ENCODE measurements around the gene CNTN2.

CNTN2 gene, protein sequence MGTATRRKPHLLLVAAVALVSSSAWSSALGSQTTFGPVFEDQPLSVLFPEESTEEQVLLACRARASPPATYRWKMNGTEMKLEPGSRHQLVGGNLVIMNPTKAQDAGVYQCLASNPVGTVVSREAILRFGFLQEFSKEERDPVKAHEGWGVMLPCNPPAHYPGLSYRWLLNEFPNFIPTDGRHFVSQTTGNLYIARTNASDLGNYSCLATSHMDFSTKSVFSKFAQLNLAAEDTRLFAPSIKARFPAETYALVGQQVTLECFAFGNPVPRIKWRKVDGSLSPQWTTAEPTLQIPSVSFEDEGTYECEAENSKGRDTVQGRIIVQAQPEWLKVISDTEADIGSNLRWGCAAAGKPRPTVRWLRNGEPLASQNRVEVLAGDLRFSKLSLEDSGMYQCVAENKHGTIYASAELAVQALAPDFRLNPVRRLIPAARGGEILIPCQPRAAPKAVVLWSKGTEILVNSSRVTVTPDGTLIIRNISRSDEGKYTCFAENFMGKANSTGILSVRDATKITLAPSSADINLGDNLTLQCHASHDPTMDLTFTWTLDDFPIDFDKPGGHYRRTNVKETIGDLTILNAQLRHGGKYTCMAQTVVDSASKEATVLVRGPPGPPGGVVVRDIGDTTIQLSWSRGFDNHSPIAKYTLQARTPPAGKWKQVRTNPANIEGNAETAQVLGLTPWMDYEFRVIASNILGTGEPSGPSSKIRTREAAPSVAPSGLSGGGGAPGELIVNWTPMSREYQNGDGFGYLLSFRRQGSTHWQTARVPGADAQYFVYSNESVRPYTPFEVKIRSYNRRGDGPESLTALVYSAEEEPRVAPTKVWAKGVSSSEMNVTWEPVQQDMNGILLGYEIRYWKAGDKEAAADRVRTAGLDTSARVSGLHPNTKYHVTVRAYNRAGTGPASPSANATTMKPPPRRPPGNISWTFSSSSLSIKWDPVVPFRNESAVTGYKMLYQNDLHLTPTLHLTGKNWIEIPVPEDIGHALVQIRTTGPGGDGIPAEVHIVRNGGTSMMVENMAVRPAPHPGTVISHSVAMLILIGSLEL

DNA sequence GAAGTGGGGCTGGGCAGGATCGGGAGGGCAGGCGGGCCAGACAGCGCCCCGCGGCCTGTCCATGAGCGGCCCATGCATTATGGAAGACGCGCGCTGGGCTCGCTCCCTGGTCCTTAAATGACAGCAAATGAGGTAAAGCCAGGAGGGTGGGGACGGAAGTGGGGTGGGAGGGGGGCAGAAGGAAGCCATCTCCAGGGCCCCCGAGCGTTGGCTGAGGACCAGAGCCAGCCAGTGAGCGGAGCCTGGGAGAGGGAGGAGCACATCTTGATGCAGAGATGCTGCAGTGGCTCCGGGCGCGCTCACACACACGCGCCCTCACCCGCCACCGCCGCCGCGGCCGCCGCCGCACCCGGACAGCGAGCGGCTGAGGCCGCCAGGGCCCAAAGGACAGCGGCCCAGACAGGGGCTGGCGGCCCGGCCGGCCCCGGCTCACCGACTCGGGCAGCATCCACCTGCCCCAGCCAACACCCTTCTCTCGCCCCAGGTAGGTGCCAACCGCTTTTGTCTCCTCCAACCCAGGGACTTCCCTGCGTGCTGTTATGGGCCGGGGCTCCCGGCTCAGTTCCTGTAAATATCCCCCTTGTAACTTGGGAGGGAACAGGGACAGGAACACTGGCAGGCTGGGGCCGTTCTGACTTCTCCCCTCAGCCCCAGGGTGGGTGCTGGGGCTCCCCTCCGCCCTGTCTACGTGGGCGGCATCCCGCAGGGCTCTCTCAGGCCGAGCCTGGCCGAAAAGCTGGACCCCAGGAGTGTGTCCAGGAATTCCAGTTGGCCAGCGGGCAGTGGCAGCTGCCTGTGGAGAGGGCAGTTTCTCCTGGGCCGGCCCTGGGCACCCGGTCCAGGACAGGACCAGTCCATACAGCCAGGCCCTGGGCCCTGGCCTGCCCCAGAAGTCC, at the start of gene CNTN2:
CNTN2 (plus strand) TSS at position 302 of the 896 bp plus-strand sequence. CDS start 9,974 bp downstream, outside the sequence.
- no peak for DNase-seq
- in situ Hi-C loops (cut with HindIII; ENCODE audit: low pct_ligation_motif_present, low pct_unique_long_range_greater_than_20kb, low sequenced_read_pairs), result no loop called here

DNA sequence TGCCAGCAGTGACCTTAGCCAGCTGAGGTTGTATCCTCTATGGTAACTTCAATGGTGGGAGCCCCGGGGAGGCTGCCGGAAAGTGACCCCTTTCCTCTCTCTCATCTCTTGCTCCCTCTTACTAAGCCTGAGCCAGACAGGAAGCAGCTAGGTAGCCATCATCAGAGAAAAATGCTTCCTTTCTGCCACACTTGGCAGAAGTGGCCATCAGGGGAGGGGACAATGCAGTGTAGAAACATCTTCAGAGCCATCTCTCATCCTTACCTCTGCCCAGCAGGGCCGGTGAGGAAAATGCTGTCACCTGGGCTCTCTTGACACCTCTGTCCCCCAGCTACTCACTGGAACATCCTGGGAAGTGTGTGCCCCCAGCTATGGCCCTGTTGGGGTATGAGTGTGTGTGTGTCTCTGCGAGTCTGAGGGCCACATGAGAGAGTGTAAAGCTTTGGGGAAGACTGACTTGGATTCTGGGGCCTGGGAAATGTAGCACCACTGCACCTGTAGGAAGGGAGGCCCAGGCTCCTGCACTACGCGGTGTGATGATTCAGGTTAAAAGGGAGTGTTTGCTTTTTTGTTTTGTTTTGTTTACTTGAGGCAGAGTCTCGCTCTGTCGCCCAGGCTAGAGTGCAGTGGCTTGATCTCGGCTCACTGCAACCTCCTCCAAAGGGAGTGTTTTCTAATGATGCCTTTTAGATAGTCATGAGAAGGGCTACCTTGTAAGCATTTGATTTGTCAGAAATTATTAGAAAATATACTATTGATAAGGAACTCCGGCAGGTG, 48.7 kb upstream of the CNTN2 start:
- in situ Hi-C loops (cut with HindIII; ENCODE audit: low pct_ligation_motif_present, low pct_unique_long_range_greater_than_20kb, low sequenced_read_pairs), result no loop called here
- no peak for DNase-seq

DNA sequence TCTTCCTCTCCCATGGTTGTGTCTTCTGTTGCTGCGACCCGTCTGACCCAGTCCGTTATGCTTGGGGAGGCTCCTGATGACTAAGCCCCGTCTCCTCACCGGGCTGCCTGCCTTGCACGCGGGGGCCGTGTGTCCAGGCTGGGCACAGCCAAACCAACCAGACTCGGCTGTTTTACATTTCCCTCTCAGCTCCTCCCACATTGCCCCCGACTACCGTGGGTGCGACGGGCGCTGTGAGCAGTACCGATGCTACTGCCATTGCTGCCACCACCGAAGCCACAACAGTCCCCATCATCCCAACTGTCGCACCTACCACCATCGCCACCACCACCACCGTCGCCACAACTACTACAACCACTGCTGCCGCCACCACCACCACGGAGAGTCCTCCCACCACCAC, 46.0 kb upstream of the CNTN2 start:
- DNase-seq, result no peak
- in situ Hi-C loops (cut with HindIII; ENCODE audit: low pct_ligation_motif_present, low pct_unique_long_range_greater_than_20kb, low sequenced_read_pairs), result no loop called here

DNA sequence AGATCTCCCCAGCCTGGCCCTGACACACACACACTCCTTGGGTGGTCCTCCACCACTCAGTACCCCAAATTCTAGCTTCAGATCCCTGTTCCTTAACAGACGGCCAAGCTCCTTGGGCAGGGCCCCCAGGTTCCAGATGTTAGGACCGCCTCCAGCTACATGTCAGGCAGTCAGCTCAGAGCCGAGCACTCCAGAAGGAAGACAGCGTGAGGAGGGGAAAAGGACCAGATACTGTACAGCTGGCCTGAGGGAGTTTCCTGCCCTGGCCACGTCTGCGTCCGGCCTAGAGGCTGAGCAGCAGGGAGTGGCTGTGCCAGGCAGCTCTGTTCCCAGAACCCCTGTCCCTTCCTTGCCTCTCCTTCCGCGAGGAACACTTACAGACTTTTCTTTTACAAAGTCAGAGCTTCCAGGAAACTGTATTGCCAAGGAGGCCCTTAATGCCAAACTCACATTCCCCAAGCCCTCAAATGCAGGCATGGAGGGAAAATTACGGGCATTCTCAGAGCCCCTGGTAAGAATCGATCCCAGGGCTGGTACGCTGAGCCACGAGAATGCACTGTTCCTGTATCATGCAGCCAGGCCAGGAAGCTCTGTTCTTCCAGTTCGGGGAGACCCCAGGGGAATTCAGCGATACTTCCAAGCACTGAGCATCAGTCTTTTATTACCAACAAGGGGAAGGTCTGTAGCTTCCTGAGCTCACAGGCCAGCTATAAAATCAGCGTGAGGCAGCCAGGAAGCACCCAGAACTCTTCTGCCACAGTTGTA, 45.2 kb upstream of the CNTN2 start:
- DNase-seq, result no peak
- in situ Hi-C loops (cut with HindIII; ENCODE audit: low pct_ligation_motif_present, low pct_unique_long_range_greater_than_20kb, low sequenced_read_pairs), result no loop called here

DNA sequence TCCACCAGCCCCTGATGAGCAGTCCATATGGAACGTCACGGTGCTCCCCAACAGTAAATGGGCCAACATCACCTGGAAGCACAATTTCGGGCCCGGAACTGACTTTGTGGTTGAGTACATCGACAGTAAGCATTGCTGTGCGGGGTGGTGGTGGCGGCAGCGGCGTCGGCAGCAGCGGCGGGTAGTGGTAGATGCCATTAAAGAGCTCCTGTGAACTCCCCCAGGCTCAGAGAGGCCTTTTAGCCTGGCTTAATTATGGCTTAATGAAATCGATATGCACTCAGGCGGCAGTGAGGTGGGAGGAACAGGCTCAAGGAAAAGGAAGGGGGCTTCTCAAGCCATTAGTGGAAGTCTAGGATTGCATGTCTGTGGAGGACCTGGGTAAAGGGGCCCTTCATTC, 41.9 kb upstream of the CNTN2 start:
- in situ Hi-C loops (cut with HindIII; ENCODE audit: low pct_ligation_motif_present, low pct_unique_long_range_greater_than_20kb, low sequenced_read_pairs), result no loop called here
- DNase-seq, result no peak

DNA sequence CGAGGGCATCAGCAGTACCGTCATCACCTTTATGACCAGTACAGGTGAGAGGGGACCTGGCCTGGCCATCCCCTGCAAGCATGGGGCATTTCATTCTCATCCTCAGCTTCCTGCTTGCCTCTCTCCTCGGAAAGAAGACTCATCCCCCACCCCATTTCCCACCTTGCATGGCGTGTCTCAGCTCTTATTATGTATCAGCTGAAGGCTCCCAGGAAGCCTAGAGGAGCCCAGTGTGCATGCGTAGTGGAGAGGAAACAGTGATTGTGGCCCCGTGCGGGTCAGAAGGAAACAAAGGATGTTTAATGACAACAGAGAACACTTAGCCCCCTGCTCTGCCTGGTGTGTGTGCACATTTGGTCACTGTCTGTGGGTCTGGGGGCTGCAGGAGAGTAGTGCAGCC, 40.3 kb upstream of the CNTN2 start:
- DNase-seq, result no peak
- in situ Hi-C loops (cut with HindIII; ENCODE audit: low pct_ligation_motif_present, low pct_unique_long_range_greater_than_20kb, low sequenced_read_pairs), result no loop called here

DNA sequence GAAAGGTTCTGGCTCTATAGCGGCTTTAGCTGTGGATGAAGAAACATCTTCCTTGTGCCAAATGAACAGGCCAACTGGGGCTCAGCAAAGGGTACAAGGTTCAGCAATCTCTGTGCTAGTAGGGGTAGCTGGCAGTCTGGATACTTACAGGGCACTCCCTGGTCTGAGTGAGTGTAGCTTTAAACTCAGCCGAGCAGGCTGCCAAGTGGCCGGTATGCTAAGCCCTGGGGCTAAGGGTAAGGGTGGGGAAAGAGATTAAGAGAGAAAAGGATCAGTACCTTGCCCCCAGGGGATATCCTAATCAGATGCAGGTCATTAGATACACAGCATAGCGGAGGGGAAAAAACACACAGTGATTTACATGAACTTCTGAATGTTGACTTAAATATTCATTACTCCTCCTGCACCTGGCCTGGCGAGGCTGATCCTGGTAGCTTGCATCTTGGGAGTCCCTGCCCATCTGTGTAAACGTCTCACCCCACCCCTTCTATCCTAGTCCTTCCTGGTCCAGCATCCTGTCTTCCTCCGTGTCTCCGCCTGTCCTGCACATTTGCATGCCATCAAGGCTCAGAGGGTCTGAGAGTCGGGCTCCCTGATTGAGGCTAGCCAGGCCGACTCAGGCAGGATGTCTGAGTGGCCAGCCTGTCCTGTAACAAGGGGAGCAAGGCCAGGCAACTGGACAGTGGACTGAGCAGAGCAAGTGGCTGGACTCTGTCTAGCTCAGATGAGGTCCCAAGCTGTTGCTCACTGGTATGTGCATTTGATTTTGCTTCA, 39.5 kb upstream of the CNTN2 start:
- DNase-seq, result no peak
- in situ Hi-C loops (cut with HindIII; ENCODE audit: low pct_ligation_motif_present, low pct_unique_long_range_greater_than_20kb, low sequenced_read_pairs), result no loop called here

DNA sequence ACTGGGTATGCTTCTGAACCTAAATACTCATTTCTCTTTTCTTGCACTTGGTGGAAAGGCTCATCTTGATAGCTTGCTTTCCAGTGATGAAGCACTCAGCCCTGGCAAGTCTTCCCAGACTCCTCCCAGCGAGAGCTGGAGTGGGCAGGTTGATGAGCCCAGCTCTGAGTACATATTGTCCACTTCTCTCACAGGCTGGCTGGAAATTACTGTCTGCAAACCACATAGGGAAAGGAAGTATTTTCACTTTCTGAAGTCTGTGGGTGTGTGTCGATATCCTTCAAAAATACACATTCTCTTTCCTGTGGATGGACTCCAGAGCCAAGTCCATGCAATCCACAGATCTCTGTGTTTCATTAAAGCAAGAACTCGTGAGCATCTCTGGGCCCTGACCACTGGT, 38.7 kb upstream of the CNTN2 start:
- no peak for DNase-seq
- in situ Hi-C loops (cut with HindIII; ENCODE audit: low pct_ligation_motif_present, low pct_unique_long_range_greater_than_20kb, low sequenced_read_pairs), result no loop called here

DNA sequence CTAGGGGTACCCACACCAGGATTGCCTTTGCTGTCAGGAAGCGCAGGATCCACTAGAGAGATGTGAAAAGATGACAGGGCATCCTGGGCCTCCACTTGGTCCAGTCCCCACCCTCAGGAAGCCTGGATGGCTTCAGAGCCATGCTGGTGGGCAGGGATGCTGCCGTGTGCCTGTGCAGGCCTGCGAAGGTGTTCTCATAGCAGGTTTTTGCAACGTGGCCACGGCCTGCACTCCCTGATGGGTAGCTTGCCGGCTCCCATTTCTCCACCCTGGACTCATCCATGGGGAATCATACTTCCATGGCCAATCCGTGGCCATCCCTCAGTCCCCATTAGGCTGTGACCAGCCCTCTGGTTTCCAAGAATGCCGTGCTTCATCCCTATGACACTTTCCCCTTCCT, 34.1 kb upstream of the CNTN2 start:
- in situ Hi-C loops (cut with HindIII; ENCODE audit: low pct_ligation_motif_present, low pct_unique_long_range_greater_than_20kb, low sequenced_read_pairs), result no loop called here

DNA sequence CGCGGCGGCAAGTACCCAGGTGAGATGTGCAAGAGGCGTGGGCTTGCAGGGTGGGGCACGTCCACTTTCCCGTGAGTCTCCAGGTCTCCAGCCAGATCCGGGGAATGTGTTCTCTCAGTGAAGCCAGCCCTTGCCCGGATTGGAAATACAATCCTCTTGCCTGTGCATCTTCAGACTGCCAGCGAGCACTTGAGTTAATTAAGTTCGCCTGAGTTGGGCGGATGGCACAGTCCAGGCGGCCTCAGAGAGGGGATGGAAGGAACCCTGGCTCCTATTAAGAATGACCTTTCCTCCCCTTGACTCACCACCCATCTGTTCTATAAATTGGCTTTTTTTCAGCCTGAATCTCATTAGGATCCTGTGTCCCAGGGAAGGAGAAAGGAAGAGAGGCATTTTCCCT, 33.3 kb upstream of the CNTN2 start:
- in situ Hi-C loops (cut with HindIII; ENCODE audit: low pct_ligation_motif_present, low pct_unique_long_range_greater_than_20kb, low sequenced_read_pairs), result no loop called here
- no peak for DNase-seq

More for the DNA sequence above, 34.1 kb upstream of the CNTN2 start:
- DNase-seq, result no peak

DNA sequence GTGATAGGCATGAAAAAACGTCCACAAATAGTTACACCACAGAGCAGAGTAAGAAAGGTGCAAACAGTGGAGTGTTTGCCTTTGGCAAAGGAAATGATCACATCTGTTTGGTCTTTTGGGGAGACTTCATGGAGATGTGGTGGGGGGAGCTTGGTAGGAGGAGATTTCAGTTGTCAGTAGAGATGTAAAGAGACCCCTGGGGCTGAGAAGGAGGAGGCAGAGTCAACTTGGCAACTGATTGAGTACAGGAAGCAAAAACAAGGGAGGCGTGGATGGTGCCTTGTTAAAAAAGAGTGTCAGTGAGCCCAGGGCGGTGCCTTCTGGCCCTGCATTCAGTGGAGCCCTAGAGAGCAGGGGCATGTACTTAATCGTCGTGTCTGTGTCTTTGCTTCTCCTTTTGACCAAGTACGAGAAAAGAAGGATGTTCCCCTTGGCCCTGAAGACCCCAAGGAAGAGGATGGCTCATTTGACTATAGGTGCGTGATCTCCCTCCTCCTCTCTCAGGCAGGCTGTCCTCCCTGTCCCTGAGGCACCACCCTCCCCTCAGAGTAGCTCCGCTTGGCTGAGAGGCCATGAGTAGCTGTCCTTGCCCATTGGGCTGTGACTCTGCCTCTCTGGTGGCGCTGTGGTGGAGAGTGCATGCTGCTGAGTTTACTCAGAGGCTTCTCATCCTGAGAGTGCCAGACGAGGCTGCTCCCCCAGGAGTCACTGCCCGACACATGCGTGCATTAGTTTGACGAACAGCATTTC, 30.4 kb upstream of the CNTN2 start:
- no peak for DNase-seq
- in situ Hi-C loops (cut with HindIII; ENCODE audit: low pct_ligation_motif_present, low pct_unique_long_range_greater_than_20kb, low sequenced_read_pairs), result no loop called here

DNA sequence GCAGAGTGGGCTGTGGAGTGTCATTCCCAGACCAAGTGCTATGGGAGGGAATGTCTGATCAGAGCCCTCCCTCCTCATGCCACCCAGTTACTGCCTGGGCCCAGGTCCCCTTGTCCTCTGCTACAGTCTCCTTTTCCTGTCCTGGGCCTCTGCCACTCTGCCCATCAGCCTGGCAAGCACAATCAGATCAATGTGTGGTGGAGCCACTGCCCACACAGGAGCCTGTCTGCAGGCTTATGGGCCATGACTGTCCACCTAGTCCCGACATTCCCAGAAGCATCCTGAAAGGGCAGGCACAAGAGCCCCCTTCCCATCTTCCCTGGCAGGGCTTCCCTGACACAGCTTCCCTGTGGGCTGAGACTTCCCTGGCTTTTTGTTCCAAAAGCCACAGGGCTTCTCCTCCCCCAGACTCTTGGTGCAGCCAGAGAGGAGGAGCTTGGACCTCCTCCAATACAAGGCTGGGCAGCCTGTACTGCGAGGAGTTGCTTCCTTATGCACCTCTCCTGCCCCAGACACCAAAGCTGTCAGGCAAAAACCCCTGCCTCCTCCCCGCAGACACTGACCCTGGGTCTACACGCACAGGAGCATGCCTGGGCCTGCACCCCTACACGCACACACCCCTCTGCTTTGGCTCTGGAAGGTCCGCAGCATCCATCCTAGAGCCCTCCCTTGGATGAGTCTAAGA, 29.2 kb upstream of the CNTN2 start:
- in situ Hi-C loops (cut with HindIII; ENCODE audit: low pct_ligation_motif_present, low pct_unique_long_range_greater_than_20kb, low sequenced_read_pairs), result no loop called here
- DNase-seq, result no peak

DNA sequence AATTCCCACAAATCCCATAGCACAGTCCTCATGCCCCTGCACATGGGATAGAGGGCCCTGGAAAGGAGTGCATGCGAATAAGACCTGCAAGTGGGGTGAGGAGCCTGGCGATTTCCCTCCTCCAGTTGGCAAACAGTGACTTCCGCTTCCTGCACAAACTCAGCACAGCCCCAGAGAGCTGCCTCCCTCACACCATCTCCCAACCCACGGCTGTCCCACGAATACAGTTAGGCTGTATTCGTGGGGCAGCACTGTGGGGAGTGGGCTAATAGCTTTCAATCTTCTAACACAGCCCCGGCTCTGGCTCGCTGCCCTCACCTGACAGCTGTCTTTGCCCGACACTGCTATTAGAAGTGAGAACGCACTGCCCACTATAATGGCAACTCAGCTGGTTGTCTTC, 28.2 kb upstream of the CNTN2 start:
- in situ Hi-C loops (cut with HindIII; ENCODE audit: low pct_ligation_motif_present, low pct_unique_long_range_greater_than_20kb, low sequenced_read_pairs), result no loop called here
- no peak for DNase-seq

DNA sequence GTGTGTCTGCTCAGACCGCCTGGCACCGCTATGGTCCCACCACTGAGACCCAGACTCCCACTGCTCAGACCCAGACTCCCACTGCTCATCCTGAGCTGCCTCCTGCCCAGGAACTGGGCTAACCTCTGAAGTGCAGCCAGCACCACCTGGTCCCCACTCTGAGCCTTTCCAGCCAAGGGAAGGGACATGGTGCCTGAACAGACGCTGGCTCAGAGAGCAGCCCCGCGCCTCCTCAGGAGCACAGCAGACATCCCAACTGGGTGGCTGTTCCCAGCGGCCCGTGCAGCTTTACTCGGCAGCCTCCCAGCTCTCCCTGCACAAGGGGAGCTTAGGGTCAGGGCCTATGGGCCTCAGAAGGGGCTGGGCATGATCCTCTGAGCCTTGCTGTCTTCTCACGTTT, 27.8 kb upstream of the CNTN2 start:
- DNase-seq, result no peak
- in situ Hi-C loops (cut with HindIII; ENCODE audit: low pct_ligation_motif_present, low pct_unique_long_range_greater_than_20kb, low sequenced_read_pairs), result no loop called here

DNA sequence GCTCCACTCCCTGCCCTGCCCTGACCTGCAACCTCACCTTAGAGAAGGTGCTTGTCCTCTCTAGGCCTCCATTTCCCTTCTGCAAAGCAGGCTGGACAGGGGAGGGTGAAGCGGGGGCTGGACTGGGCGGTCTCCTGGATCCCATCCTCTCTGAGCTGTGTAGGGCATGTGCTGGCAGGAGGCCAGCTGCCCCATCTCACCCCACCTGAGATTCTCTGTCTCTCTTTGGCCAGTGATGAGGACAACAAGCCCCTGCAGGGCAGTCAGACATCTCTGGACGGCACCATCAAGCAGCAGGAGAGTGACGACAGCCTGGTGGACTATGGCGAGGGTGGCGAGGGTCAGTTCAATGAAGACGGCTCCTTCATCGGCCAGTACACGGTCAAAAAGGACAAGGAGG, 26.9 kb upstream of the CNTN2 start:
- no peak for DNase-seq
- in situ Hi-C loops (cut with HindIII; ENCODE audit: low pct_ligation_motif_present, low pct_unique_long_range_greater_than_20kb, low sequenced_read_pairs), result no loop called here

All from ACHN (cell line).